GM19468 (cell line): ENCODE measurements around the gene DNAJC15.
"Not testable (repeated sequence)": the region's sequence is repeated elsewhere in the genome, so short reads cannot be mapped to it uniquely, and the experiment has no call there.

Experiments
- ATAC-seq: cut with Tn5 transposase; IDR thresholded peaks from one replicate; pipeline ENCODE4 v1.9.1; 2021; ENCODE audit warnings: mild to moderate bottlenecking, moderate library complexity, moderate number of reproducible peaks; ENCODE audit not compliant: unreplicated experiment; ENCODE audit errors: extremely low read depth

DNAJC15 gene

GRCh38 chr13:43023289-43023963, at the start of gene DNAJC15:
Gene DNAJC15 (plus strand): TSS chr13:43023586. CDS start chr13:43023627, 41 bp downstream.
- peak; percentile 18 for ATAC-seq

GRCh38 chr13:42976066-42976465, 47.3 kb upstream of the DNAJC15 start:
- ATAC-seq = no peak

- ATAC-seq = no peak
Measured at GRCh38 chr13:42977219-42977659, 46.1 kb upstream of the DNAJC15 start.

GRCh38 chr13:42981317-42981716, 42.1 kb upstream of the DNAJC15 start:
- ATAC-seq = no peak

GRCh38 chr13:42981853-42982252, 41.5 kb upstream of the DNAJC15 start:
- no peak for ATAC-seq

- ATAC-seq = no peak
Measured at GRCh38 chr13:42984026-42984425, 39.4 kb upstream of the DNAJC15 start.

GRCh38 chr13:42984691-42985090, 38.7 kb upstream of the DNAJC15 start:
- ATAC-seq = no peak

GRCh38 chr13:42985312-42986175, 37.8 kb upstream of the DNAJC15 start:
- ATAC-seq = no peak

- no peak for ATAC-seq
Measured at GRCh38 chr13:42986176-42986574, 37.2 kb upstream of the DNAJC15 start.

GRCh38 chr13:42990291-42991232, 32.8 kb upstream of the DNAJC15 start:
- ATAC-seq = no peak

- not testable (repeated sequence) for ATAC-seq
Measured at GRCh38 chr13:42991233-42991897, 32.0 kb upstream of the DNAJC15 start.

- ATAC-seq = peak; percentile 42
Measured at GRCh38 chr13:42991898-42992763, 31.3 kb upstream of the DNAJC15 start, which contains the start of gene EPSTI1. Gene EPSTI1 (minus strand): TSS chr13:42992241. CDS start chr13:42992165, 76 bp downstream.

- ATAC-seq = no peak
Measured at GRCh38 chr13:42992764-42993122, 30.6 kb upstream of the DNAJC15 start.

GRCh38 chr13:42994878-42995277, 28.5 kb upstream of the DNAJC15 start:
- no peak for ATAC-seq

- ATAC-seq = no peak
Measured at GRCh38 chr13:42996584-42996983, 26.8 kb upstream of the DNAJC15 start.

- ATAC-seq = no peak
Measured at GRCh38 chr13:42997381-42997780, 26.0 kb upstream of the DNAJC15 start.

- no peak for ATAC-seq
Measured at GRCh38 chr13:42999491-42999890, 23.9 kb upstream of the DNAJC15 start.

GRCh38 chr13:43000676-43001075, 22.7 kb upstream of the DNAJC15 start:
- no peak for ATAC-seq

- ATAC-seq = no peak
Measured at GRCh38 chr13:43002021-43002420, 21.4 kb upstream of the DNAJC15 start.
